Caco-2 (cell line): ENCODE data around the gene TATDN2. TPM values are rescaled to one million over a fixed set of nuclear protein-coding genes. Genes with fewer than 3 reads are reported as not detected.
A peak's percentile ranks its signal among the peaks of the same experiment; 100 is the strongest.

Experiments
- BruUV-seq: library from RNA; stranded (reverse); fragments of 400-500 nt; replicated peaks from 2 replicates; lab custom pipeline; 2021; lab: Mats Ljungman, UMichigan
- CTCF ChIA-PET: fragments of 300-600 bp; sonication (Branson Sonifier 250); formaldehyde crosslinking; loops from one replicate; lab custom pipeline; 2022; ENCODE audit warnings: antibody characterized with exemption; lab: Charles Lee
- POLR2A ChIA-PET: fragments of 300-600 bp; sonication (Branson Sonifier 250); formaldehyde crosslinking; loops from one replicate; lab custom pipeline; 2022; ENCODE audit warnings: antibody characterized with exemption; lab: Charles Lee
- DNase-seq, 2 experiments: peaks; one replicate each; pipeline versions ENCODE4 v3.0.0 to v3.0.0-alpha.2; 2020 to 2022
- H3K27me3 ChIP-seq: replicated peaks from 2 replicates; pipeline ENCODE4 v1.6.0; 2011; ENCODE audit warnings: low read length; ENCODE audit not compliant: control insufficient read depth, insufficient read depth
- H3K36me3 ChIP-seq: 2 replicates; pipeline ENCODE4 v1.5.1; 2011; ENCODE audit warnings: low read length; ENCODE audit not compliant: control insufficient read depth, insufficient read depth
- H3K4me1 ChIP-seq: fragments of 250-450 bp; sonication (Bioruptor Pico); 2 replicates; pipeline ENCODE4 v1.5.1; 2020; ENCODE audit warnings: mild to moderate bottlenecking
- H3K4me3 ChIP-seq: 2 replicates; pipeline ENCODE4 v1.5.1; 2011; ENCODE audit warnings: low read depth, mild to moderate bottlenecking, control low read depth, low read length
- H3K9me3 ChIP-seq: fragments of 250-450 bp; sonication (Bioruptor Pico); 2 replicates; pipeline ENCODE4 v1.5.1; 2020; ENCODE audit warnings: mild to moderate bottlenecking, moderate library complexity
- H3K27ac Mint-ChIP-seq: one replicate; pipeline ENCODE4 v1.8.0; 2022; ENCODE audit warnings: mixed read lengths; ENCODE audit not compliant: unreplicated experiment
- H3K27me3 Mint-ChIP-seq: one replicate; pipeline ENCODE4 v1.8.0; 2022; ENCODE audit warnings: mixed read lengths; ENCODE audit not compliant: insufficient read depth, unreplicated experiment
- H3K36me3 Mint-ChIP-seq: one replicate; pipeline ENCODE4 v1.8.0; 2022; ENCODE audit warnings: mild to moderate bottlenecking, mixed read lengths; ENCODE audit not compliant: insufficient read depth, unreplicated experiment
- H3K4me1 Mint-ChIP-seq: one replicate; pipeline ENCODE4 v1.8.0; 2022; ENCODE audit warnings: low read depth, mixed read lengths; ENCODE audit not compliant: unreplicated experiment
- H3K4me3 Mint-ChIP-seq: one replicate; pipeline ENCODE4 v1.8.0; 2022; ENCODE audit warnings: mild to moderate bottlenecking, moderate library complexity, mixed read lengths; ENCODE audit not compliant: unreplicated experiment
- H3K9me3 Mint-ChIP-seq: one replicate; pipeline ENCODE4 v1.8.0; 2022; ENCODE audit warnings: mixed read lengths; ENCODE audit not compliant: unreplicated experiment
- intact Hi-C: fragments of 100-400 bp; cut with micrococcal nuclease; formaldehyde crosslinking; loops from one replicate; pipeline ENCODE4 v1.10.0; 2022; ENCODE audit not compliant: unreplicated experiment
- total RNA-seq: library from RNA; stranded (reverse); gene quantifications from 2 replicates; pipeline ENCODE4 v1.2.3, GENCODE V29; 2022
- TF ChIP-seq, protein P1 (sequence below), 2 experiments: fragments of 200-600 bp in 1 of 2; IDR thresholded peaks; 1 replicate in 1 of 2; 2 replicates in 1 of 2; pipeline versions ENCODE4 v1.5.1 to v1.8.0; 2011 to 2022; ENCODE audit warnings: antibody characterized with exemption in 1 of 2, control low read depth in 1 of 2, inconsistent platforms in 1 of 2, low read depth in 1 of 2, low read length in 1 of 2, mild to moderate bottlenecking in 1 of 2, moderate library complexity in 1 of 2; ENCODE audit not compliant: insufficient read depth in 1 of 2, severe bottlenecking in 1 of 2, unreplicated experiment in 1 of 2

TATDN2 gene
- total RNA-seq, 1 experiment from 2014 or later: 32.1 TPM

DNA sequence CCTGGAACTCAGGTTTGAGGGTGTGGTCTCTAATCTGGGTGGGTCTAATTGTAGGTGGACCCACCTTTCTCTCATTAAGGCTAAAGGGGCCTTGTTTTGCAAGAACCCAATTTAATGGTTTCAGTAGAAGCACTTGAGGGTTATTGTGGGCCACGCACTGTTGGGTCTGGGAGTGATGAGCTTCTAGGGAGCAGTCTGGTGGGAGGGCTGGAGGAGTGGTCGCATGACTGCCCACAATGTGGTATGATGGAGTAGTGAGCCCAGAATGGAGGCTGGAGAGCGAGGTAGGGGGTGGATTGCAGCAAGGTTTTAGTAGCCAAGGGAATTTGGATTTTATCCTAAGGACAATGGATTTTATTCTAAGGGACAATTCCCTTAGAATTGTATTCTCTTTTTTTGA lies 2.7 kb downstream of the TATDN2 start:
- no peaks in the 10 kb centered on the region for H3K27me3 Mint-ChIP-seq
- no peak for DNase-seq
- H3K36me3 ChIP-seq: no peaks in the 10 kb centered on the region; the same call in 1 of the 2 replicates
- no TSS peak for BruUV-seq
- POLR2A ChIA-PET: no interaction called here
- peaks cover 65% of the 10 kb centered on the region for H3K36me3 Mint-ChIP-seq
- peak overlapping the region; percentile 92 for H3K4me3 Mint-ChIP-seq
- H3K4me1 Mint-ChIP-seq: peaks cover 10% of the 10 kb centered on the region
- no peaks in the 10 kb centered on the region for H3K9me3 Mint-ChIP-seq
- CTCF ChIA-PET: no interaction called here
- peaks cover 12% of the 10 kb centered on the region; the same call in 1 of the 2 replicates for H3K4me1 ChIP-seq
- H3K27me3 ChIP-seq: no peaks in the 10 kb centered on the region
- TF ChIP-seq, protein P1, sequence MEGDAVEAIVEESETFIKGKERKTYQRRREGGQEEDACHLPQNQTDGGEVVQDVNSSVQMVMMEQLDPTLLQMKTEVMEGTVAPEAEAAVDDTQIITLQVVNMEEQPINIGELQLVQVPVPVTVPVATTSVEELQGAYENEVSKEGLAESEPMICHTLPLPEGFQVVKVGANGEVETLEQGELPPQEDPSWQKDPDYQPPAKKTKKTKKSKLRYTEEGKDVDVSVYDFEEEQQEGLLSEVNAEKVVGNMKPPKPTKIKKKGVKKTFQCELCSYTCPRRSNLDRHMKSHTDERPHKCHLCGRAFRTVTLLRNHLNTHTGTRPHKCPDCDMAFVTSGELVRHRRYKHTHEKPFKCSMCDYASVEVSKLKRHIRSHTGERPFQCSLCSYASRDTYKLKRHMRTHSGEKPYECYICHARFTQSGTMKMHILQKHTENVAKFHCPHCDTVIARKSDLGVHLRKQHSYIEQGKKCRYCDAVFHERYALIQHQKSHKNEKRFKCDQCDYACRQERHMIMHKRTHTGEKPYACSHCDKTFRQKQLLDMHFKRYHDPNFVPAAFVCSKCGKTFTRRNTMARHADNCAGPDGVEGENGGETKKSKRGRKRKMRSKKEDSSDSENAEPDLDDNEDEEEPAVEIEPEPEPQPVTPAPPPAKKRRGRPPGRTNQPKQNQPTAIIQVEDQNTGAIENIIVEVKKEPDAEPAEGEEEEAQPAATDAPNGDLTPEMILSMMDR (IDR thresholded peaks at IDR 0.05; ENCODE audit: insufficient read depth in 1 of 2, low read depth in 1 of 2, low read length in 1 of 2, severe bottlenecking in 1 of 2, unreplicated experiment in 1 of 2): no peak
- 0 out of 2 replicates have a peak overlapping the region, but pooled peaks have one; percentile 9 for H3K4me3 ChIP-seq
- H3K9me3 ChIP-seq: no peaks in the 10 kb centered on the region
- intact Hi-C loops: no loop called here
- H3K27ac Mint-ChIP-seq: no peak overlapping the region

DNA sequence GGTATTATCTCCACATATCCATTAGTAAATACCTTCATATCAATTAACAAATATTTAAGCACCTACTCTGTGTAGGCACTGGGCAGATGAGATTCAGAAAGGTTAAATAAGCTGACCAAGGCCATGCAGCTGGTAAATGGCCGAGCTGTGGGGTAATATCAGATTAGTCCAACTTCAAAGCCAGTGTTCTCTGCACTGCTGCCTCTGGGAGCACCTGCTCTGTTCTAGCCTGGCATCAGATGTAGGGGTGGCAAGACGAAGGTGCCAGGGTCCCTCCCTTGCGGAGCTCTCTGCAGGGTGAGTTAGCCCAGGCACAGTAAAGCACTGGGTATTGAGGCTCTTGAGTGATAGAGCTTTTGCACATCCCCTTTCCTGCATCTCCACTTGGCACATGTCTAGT lies 5.5 kb downstream of the TATDN2 start:
- no TSS peak for BruUV-seq
- CTCF ChIA-PET: no interaction called here
- peaks cover 5% of the 10 kb centered on the region for H3K4me1 Mint-ChIP-seq
- peaks cover 64% of the 10 kb centered on the region for H3K36me3 Mint-ChIP-seq
- Histone ChIP-seq H3K27me3 (no peaks in the 10 kb centered on the region), H3K9me3 (no peaks in the 10 kb centered on the region), H3K36me3 (no peaks in the 10 kb centered on the region; the same call in 1 of the 2 replicates), H3K4me3 (no peak overlapping the region), H3K4me1 (peaks cover 9% of the 10 kb centered on the region; the same call in 1 of the 2 replicates)
- no peak overlapping the region for H3K4me3 Mint-ChIP-seq
- no peak for DNase-seq
- no peaks in the 10 kb centered on the region for H3K9me3 Mint-ChIP-seq
- POLR2A ChIA-PET: interaction anchor here (0.5 kb wide), 1 partner anchor 304 kb away, joined by 3 read pairs; no protein-coding TSS in a partner anchor
- H3K27ac Mint-ChIP-seq: no peak overlapping the region
- TF ChIP-seq, protein P1 (IDR thresholded peaks at IDR 0.05; ENCODE audit: insufficient read depth in 1 of 2, low read depth in 1 of 2, low read length in 1 of 2, severe bottlenecking in 1 of 2, unreplicated experiment in 1 of 2): no peak
- intact Hi-C loops: no loop called here
- no peaks in the 10 kb centered on the region for H3K27me3 Mint-ChIP-seq

DNA sequence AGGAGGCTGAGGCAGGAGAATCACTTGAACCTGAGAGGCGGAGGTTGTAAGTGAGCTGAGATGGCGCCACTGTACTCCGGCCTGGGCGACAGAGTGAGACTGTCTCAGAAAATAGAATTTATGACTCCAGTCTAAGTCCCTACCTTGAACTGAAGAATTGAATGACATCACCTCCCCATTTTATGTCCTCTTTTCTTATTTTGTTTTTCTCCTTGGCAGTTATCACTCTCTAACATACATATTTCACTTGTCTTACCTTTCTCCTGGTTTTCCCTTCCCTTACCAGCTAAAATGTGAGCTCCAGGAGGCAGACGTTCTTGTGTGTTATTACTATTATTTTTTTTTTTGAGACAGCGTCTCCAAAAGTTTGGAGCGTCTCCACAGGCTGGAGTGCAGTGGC lies 7.6 kb downstream of the TATDN2 start:
- no peaks in the 10 kb centered on the region for H3K9me3 Mint-ChIP-seq
- peaks cover 5% of the 10 kb centered on the region for H3K4me1 Mint-ChIP-seq
- CTCF ChIA-PET: no interaction called here
- no peak overlapping the region for H3K4me3 ChIP-seq
- H3K36me3 ChIP-seq: no peaks in the 10 kb centered on the region; the same call in 1 of the 2 replicates
- no peak overlapping the region for H3K27ac Mint-ChIP-seq
- peaks cover 72% of the 10 kb centered on the region for H3K36me3 Mint-ChIP-seq
- no peak for DNase-seq
- no peaks in the 10 kb centered on the region for H3K27me3 Mint-ChIP-seq
- no peaks in the 10 kb centered on the region for H3K27me3 ChIP-seq
- no peaks in the 10 kb centered on the region for H3K9me3 ChIP-seq
- intact Hi-C loops: no loop called here
- no TSS peak for BruUV-seq
- H3K4me1 ChIP-seq: 0 out of 2 replicates have a peak, but pooled peaks cover 2% of the 10 kb centered on the region
- POLR2A ChIA-PET: no interaction called here
- no peak overlapping the region for H3K4me3 Mint-ChIP-seq
- TF ChIP-seq, protein P1 (IDR thresholded peaks at IDR 0.05; ENCODE audit: insufficient read depth in 1 of 2, low read depth in 1 of 2, low read length in 1 of 2, severe bottlenecking in 1 of 2, unreplicated experiment in 1 of 2): no peak
